Right forelimb (tissue), 1 donor: ENCODE measurements around the gene CNTRL.

Source experiments
- DNase-seq: peaks from one replicate; pipeline ENCODE4 v3.0.0-alpha.2; 2018

CNTRL gene

GRCh38 chr9:121183666-121184423 is 109.1 kb downstream of the CNTRL start:
- DNase-seq: no peak

- DNase-seq: no peak
Observed at GRCh38 chr9:121184463-121184862, 109.7 kb downstream of the CNTRL start.

GRCh38 chr9:121185178-121185745 is 110.5 kb downstream of the CNTRL start:
- no peak for DNase-seq

- no peak for DNase-seq
Observed at GRCh38 chr9:121185774-121186403, 111.1 kb downstream of the CNTRL start.

- no peak for DNase-seq
Observed at GRCh38 chr9:121187636-121188305, 113.0 kb downstream of the CNTRL start.

GRCh38 chr9:121189006-121189405 is 114.3 kb downstream of the CNTRL start:
- DNase-seq: no peak

GRCh38 chr9:121189660-121190059 is 114.9 kb downstream of the CNTRL start:
- no peak for DNase-seq

GRCh38 chr9:121191235-121191634 is 116.5 kb downstream of the CNTRL start:
- no peak for DNase-seq

- DNase-seq: no peak
Observed at GRCh38 chr9:121192518-121192917, 117.8 kb downstream of the CNTRL start.

GRCh38 chr9:121192959-121193640 is 118.3 kb downstream of the CNTRL start:
- no peak for DNase-seq

- DNase-seq: no peak
Observed at GRCh38 chr9:121194730-121195129, 120.0 kb downstream of the CNTRL start.

- no peak for DNase-seq
Observed at GRCh38 chr9:121196389-121196788, 121.6 kb downstream of the CNTRL start.

GRCh38 chr9:121197132-121197531 is 122.4 kb downstream of the CNTRL start:
- no peak for DNase-seq

- no peak for DNase-seq
Observed at GRCh38 chr9:121198512-121199042, 123.8 kb downstream of the CNTRL start.

- no peak for DNase-seq
Observed at GRCh38 chr9:121199921-121200320, 125.2 kb downstream of the CNTRL start.

GRCh38 chr9:121200356-121200755 is 125.6 kb downstream of the CNTRL start:
- no peak for DNase-seq

GRCh38 chr9:121201045-121201737 is 126.4 kb downstream of the CNTRL start:
- DNase-seq: peak; percentile 63

- DNase-seq: peak; percentile 100
Observed at GRCh38 chr9:121201738-121202533, 127.2 kb downstream of the CNTRL start, which contains the start of gene RAB14. Gene RAB14, minus strand, starts transcription at chr9:121201869. Its CDS starts 8,457 bp downstream, at chr9:121193412.

- DNase-seq: no peak
Observed at GRCh38 chr9:121204121-121204520, 129.4 kb downstream of the CNTRL start.

GRCh38 chr9:121204611-121205010 is 129.9 kb downstream of the CNTRL start:
- DNase-seq: no peak
